ENCODE results near the gene PTPRN2. TPM values are rescaled to one million over a fixed set of nuclear protein-coding genes. Genes with fewer than 3 reads are reported as not detected.

The PTPRN2 gene
- total and polyA plus RNA-seq, 2 donors (not counting 1 experiment from before 2014, with no cell fraction given) = 0.54 to 1.2 TPM

DNA sequence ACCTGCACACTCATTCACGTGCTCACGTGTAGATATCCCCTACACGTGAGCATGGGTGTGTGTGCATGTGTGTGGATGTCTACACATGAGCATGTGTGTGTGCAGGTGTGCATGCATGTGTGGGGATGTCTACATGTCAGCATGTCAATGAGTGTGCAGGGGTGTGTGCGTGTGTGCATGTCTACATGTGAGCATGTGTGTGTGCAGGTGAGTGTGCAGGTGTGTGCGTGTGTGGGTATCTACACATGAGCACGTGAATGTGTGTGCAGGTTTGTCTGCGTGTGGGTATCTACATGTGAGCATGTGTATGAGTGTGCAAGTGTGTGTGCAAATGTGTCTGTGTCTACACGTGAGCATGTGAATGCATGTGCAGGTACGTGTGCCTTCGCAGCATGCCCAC, 274.8 kb downstream of the PTPRN2 start:
- Histone ChIP-seq H3K36me3 (ENCODE audit: control insufficient read depth, insufficient read depth, low read length) (no peaks in the 10 kb centered on the region), H3K79me2 (ENCODE audit: control insufficient read depth, insufficient read depth, low read length) (no peaks in the 10 kb centered on the region), H3K9ac (ENCODE audit: insufficient read depth, low read length) (no peak overlapping the region), H3K27ac (ENCODE audit: insufficient read depth, low read length) (no peak overlapping the region), H3K9me3 (ENCODE audit: control insufficient read depth, insufficient read depth, low read depth, low read length) (peaks cover 2% of the 10 kb centered on the region), H3K27me3 (ENCODE audit: control insufficient read depth, insufficient read depth, low read length) (no peaks in the 10 kb centered on the region), H3K4me1 (ENCODE audit: control insufficient read depth, extremely low read depth, insufficient read depth, low read length) (no peaks in the 10 kb centered on the region), H2AFZ (ENCODE audit: low read length) (no peak overlapping the region), H3K4me2 (ENCODE audit: extremely low read depth, insufficient read depth, low read length) (no peak overlapping the region), H4K20me1 (ENCODE audit: control insufficient read depth, extremely low read depth, insufficient read depth, low read length) (no peaks in the 10 kb centered on the region), H3K4me3 (replicated peaks in 1 of 4; ENCODE audit: control extremely low read depth in 1 of 4, insufficient read depth in 1 of 4, low read depth in 3 of 4, low read length in 4 of 4) (no peak overlapping the region)
- DNase-seq (ENCODE audit: low read depth in 2 of 2) = no peak
- TF ChIP-seq EZH2 (IDR thresholded peaks at IDR 0.05; ENCODE audit: low read length, missing control alignments) = no peak

DNA sequence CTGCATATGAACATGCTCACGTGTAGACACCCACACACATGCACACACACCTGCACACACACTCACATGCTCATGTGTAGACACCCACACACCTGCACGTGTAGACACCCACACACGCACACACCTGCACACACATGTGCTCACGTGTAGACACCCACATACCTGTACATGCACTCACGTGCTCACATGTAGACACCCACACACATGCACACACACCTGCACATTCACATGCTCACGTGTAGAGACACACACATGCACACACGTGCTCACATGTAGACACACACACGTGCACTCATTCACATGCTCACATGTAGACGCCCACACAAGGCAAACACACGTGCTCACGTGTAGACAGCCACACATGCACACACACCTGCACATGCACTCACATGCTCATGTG, 275.8 kb downstream of the PTPRN2 start:
- Histone ChIP-seq H4K20me1 (ENCODE audit: control insufficient read depth, extremely low read depth, insufficient read depth, low read length) (no peaks in the 10 kb centered on the region), H3K79me2 (ENCODE audit: control insufficient read depth, insufficient read depth, low read length) (no peaks in the 10 kb centered on the region), H3K4me2 (ENCODE audit: extremely low read depth, insufficient read depth, low read length) (no peak overlapping the region), H3K27me3 (ENCODE audit: control insufficient read depth, insufficient read depth, low read length) (no peaks in the 10 kb centered on the region), H3K9me3 (ENCODE audit: control insufficient read depth, insufficient read depth, low read depth, low read length) (peaks cover 2% of the 10 kb centered on the region), H3K9ac (ENCODE audit: insufficient read depth, low read length) (no peak overlapping the region), H2AFZ (ENCODE audit: low read length) (no peak overlapping the region), H3K4me3 (replicated peaks in 1 of 4; ENCODE audit: control extremely low read depth in 1 of 4, insufficient read depth in 1 of 4, low read depth in 3 of 4, low read length in 4 of 4) (no peak overlapping the region), H3K36me3 (ENCODE audit: control insufficient read depth, insufficient read depth, low read length) (no peaks in the 10 kb centered on the region), H3K27ac (ENCODE audit: insufficient read depth, low read length) (no peak overlapping the region), H3K4me1 (ENCODE audit: control insufficient read depth, extremely low read depth, insufficient read depth, low read length) (no peaks in the 10 kb centered on the region)
- TF ChIP-seq, protein P1, sequence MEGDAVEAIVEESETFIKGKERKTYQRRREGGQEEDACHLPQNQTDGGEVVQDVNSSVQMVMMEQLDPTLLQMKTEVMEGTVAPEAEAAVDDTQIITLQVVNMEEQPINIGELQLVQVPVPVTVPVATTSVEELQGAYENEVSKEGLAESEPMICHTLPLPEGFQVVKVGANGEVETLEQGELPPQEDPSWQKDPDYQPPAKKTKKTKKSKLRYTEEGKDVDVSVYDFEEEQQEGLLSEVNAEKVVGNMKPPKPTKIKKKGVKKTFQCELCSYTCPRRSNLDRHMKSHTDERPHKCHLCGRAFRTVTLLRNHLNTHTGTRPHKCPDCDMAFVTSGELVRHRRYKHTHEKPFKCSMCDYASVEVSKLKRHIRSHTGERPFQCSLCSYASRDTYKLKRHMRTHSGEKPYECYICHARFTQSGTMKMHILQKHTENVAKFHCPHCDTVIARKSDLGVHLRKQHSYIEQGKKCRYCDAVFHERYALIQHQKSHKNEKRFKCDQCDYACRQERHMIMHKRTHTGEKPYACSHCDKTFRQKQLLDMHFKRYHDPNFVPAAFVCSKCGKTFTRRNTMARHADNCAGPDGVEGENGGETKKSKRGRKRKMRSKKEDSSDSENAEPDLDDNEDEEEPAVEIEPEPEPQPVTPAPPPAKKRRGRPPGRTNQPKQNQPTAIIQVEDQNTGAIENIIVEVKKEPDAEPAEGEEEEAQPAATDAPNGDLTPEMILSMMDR (conservative IDR thresholded peaks at IDR 0.05 in 1 of 2, IDR thresholded peaks at IDR 0.05 in 1 of 2; ENCODE audit: low read depth in 1 of 2, low read length in 2 of 2) = no peak
- TF ChIP-seq EZH2 (IDR thresholded peaks at IDR 0.05; ENCODE audit: low read length, missing control alignments) = no peak
- DNase-seq (ENCODE audit: low read depth in 2 of 2) = no peak

DNA sequence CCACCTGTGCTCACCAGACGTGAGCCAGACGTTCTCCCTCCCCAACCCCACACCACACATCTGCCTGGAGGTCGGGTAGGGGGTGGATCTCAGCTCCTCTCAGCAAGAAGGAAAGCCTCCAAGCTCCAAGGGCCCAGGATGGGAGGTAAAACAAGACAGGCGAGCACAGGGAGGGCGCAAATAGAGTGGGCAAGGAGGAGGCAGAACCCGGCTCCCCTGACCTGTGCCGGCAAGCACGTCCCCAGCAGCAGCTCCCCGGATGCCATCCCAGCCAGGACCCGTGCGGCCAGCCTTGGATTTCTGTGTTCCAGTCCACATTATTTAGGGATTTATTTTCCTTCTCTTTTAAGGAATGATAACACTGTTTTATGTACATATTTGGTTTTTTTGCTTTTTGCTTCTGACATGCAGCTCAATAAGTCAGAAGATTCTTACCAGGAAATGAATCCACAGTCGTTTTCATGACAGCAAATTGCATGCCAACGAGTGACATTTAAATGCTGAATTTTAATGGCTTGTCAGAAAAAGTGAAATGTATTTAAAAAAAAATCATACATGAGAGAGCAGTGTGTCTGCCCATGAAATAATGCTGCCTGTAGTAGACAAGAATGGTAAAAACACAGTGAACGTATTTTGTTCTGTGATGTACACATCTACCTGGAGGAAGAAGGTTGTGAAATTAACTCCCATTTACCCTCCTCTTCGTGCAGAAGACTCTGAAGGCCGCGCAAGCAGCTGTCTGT, 276.5 kb downstream of the PTPRN2 start:
- Histone ChIP-seq H4K20me1 (ENCODE audit: control insufficient read depth, extremely low read depth, insufficient read depth, low read length) (no peaks in the 10 kb centered on the region), H3K4me3 (replicated peaks in 1 of 4; ENCODE audit: control extremely low read depth in 1 of 4, insufficient read depth in 1 of 4, low read depth in 3 of 4, low read length in 4 of 4) (no peak overlapping the region), H3K4me1 (ENCODE audit: control insufficient read depth, extremely low read depth, insufficient read depth, low read length) (no peaks in the 10 kb centered on the region), H3K79me2 (ENCODE audit: control insufficient read depth, insufficient read depth, low read length) (no peaks in the 10 kb centered on the region), H3K27me3 (ENCODE audit: control insufficient read depth, insufficient read depth, low read length) (no peaks in the 10 kb centered on the region), H3K9ac (ENCODE audit: insufficient read depth, low read length) (no peak overlapping the region), H3K4me2 (ENCODE audit: extremely low read depth, insufficient read depth, low read length) (no peak overlapping the region), H3K36me3 (ENCODE audit: control insufficient read depth, insufficient read depth, low read length) (no peaks in the 10 kb centered on the region), H3K9me3 (ENCODE audit: control insufficient read depth, insufficient read depth, low read depth, low read length) (peaks cover 2% of the 10 kb centered on the region), H3K27ac (ENCODE audit: insufficient read depth, low read length) (no peak overlapping the region), H2AFZ (ENCODE audit: low read length) (no peak overlapping the region)
- TF ChIP-seq, protein P1 (conservative IDR thresholded peaks at IDR 0.05 in 1 of 2, IDR thresholded peaks at IDR 0.05 in 1 of 2; ENCODE audit: low read depth in 1 of 2, low read length in 2 of 2) = no peak
- no peak for TF ChIP-seq EZH2 (IDR thresholded peaks at IDR 0.05; ENCODE audit: low read length, missing control alignments)
- no peak for DNase-seq (ENCODE audit: low read depth in 2 of 2)

All from fibroblast of lung (primary cell).